Stimulated activated CD8-positive, alpha-beta memory T cell treated with anti-CD3 and anti-CD28 coated beads, Interleukin-7, amount 100 ng/mL, for 48 hours (primary cell): ENCODE data around the gene SYNM.
A peak's percentile ranks its signal among the peaks of the same experiment; 100 is the strongest.
"Not testable (repeated sequence)": the region's sequence is repeated elsewhere in the genome, so short reads cannot be mapped to it uniquely, and the experiment has no call there.

Source experiments
- DNase-seq, 2 donors: peaks; one replicate each; pipeline ENCODE4 v3.0.0-alpha.2; 2020; ENCODE audit warnings: low read depth in 1 of 2; ENCODE audit errors: extremely low read depth in 1 of 2

Gene SYNM

GRCh38 chr15:99104788-99105513 lies at the start of gene SYNM:
TSS of gene SYNM (plus strand) at chr15:99105080. CDS start at chr15:99105200, 120 bp downstream.
- DNase-seq: no peak

DNA sequence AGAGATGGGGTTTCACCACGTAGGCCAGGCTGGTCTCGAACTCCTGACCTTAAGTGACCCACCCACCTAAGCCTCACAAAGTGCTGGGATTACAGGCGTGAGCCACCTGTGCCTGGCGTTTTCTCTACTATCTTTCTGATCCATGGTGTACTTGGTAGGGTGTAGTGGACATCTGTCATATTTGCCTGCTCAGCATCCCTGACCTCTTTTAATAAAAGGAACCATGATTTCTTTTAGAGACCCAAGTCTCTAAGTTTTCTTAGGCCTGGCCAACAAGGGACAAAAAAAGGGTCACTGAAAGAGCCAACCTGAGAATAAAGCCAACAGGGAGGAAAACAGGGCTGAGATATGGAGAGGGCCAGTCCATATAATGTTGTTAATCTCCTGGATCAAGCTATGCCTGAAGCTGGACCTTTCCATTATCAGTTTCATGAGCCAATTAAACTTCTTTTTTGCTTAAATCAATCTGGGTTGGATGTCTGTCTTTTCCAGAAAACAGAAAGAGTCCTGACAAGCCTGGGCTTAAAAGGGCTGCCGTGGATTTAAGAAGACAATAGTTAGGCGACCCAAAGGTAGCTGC lies 49.2 kb upstream of the SYNM start:
- no peak for DNase-seq

DNA sequence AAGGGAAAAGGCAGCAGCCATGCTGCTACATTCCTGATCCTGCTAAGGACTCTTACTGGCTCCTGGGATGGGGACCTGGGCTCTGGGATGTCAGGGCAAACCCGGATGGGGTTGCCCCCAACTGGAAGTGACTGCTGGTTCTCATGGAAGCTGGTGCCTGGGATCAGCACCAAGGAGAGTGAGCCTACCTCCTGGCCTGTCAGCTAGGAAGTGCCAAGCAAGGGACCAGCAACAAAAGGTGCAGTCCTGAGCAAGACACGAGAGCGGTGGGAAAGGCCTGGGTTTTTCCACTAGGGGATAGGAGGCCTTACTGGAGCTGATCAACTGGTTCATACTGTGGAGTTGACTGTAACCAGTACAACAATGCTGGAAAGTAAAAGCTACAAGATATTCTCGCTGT lies 47.9 kb upstream of the SYNM start:
- no peak for DNase-seq

- DNase-seq: no peak
These were observed 47.0 kb upstream of the SYNM start for GRCh38 chr15:99057697-99058420.

DNA sequence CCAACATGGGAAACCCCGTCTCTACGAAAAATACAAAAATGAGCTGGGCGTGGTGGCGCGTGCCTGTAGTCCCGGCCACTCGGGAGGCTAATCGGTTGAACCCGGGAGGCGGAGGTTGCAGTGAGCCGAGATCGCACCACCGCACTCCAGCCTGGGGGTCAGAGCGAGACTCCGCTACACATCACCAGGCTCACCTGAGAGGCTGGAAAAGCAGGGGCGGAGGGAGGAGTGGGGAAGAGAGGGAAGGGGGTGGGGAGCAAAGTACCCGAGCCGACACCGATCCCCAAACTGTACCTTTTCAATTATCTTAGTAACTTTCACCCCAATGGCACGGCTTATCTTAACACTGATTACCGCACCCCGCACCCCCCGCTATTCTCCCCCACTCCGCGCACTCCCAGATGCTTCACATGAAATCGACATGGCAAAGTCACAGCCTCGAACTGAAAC lies 46.4 kb upstream of the SYNM start:
- no peak for DNase-seq

GRCh38 chr15:99059010-99059981 lies 45.6 kb upstream of the SYNM start:
- DNase-seq: peak; percentile 8 to 28

DNA sequence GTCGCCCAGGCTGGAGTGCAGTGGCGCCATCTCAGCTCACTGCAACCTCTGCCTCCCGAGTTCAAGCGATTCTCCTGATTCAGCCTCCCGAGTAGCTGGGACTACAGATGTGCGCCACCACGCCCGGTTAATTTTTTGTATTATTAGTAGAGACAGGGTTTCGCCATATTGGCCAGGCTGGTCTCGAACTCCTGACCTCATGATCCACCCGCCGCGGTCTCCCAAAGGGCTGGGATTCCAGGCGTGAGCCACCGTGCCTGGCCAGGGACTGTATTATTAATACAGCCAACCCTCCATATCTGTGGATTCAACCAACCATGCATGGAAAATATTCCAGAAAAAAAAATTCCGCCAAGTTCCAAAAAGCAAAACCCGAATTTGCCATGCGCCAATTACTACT lies 44.7 kb upstream of the SYNM start:
- DNase-seq: not testable (repeated sequence)

GRCh38 chr15:99062226-99062625 lies 42.7 kb upstream of the SYNM start:
- DNase-seq: no peak

- DNase-seq: no peak
These were observed 36.7 kb upstream of the SYNM start for GRCh38 chr15:99068186-99068585.

- DNase-seq: no peak
These were observed 34.7 kb upstream of the SYNM start for GRCh38 chr15:99070208-99070607.

- DNase-seq: no peak
These were observed 33.7 kb upstream of the SYNM start for GRCh38 chr15:99071091-99071680.

DNA sequence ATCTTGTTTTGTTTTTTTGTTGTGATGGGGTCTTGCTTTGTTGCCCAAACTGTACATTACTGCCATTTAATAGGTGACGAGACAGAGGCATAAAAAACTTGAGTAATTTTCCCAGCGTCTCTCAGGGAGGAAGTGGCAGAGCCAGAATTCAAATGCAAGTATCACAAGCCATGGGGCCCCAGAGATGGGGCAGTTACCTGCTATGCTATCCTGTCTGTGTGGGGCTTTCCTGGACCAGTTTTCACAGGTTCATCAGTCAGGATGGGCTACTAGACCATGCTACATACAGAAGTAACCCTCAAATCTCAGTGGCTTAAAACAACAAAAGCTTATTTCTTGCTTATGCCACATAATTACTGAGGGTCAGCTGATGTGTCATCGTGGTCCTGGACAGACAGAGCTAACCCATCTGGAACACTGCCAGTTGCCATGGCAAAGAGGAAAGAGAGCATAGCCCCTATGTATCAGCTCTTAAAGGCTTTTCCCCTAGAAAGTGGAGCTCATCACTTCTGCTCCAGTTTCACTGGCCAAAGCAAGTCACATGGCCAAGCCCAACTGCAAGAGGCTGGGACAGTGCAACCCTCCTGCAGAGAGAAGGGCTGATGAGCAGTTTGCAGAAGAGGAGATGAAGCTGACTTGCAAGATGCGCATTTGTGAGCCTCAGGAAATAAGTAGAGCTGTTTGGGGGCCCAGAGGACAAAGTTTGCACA lies 31.7 kb upstream of the SYNM start:
- no peak for DNase-seq

DNA sequence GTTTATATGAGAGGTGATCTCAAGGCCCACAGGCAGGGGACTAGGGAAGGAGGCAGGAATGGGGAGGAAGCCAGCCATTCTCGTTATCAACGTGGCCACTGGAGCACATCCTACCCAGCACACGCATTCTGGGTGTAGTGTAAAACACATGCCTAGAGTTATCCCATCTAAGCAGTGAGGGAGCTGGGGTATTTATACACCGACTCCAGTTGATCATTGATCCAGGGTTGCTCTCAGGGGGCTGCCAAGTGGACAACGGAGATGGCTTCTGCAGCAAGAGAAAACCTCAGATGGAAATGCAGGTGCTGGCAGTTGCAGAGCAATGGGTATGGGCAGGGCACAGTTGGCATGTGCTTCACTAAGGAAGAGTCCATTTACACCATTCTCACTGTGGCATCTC lies 30.4 kb upstream of the SYNM start:
- no peak for DNase-seq

- not testable (repeated sequence) for DNase-seq
These were observed 29.7 kb upstream of the SYNM start for GRCh38 chr15:99075059-99075652.

DNA sequence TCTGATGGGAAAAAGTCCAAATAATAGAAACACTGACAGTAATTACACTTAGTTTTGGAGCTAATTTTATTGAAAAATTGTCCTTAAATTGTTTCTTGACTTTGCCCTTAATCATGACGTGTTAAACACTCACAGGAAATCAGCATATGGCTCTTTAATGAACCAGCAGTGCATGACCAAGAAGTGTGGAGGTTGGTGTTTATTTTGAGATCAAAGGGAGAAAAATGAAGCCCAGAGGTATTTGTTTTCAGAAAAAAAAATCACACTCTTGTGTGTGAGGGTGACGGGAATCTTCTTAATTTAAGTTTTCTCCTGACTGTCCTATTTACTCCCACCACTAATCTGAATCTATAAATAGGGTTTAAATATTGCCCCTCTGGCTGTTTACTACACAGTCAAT lies 28.8 kb upstream of the SYNM start:
- no peak for DNase-seq

- DNase-seq: peak in 1 of 2 donors; percentile 14
These were observed 28.1 kb upstream of the SYNM start for GRCh38 chr15:99076555-99077308.

- DNase-seq: no peak
These were observed 22.1 kb upstream of the SYNM start for GRCh38 chr15:99082798-99083197.

GRCh38 chr15:99084965-99085364 lies 19.9 kb upstream of the SYNM start:
- no peak for DNase-seq
